Pericardium fibroblast (primary cell): ENCODE measurements around the gene SPAG6. TPM values are rescaled to one million over a fixed set of nuclear protein-coding genes. Genes with fewer than 3 reads are reported as not detected.

Source experiments
- total RNA-seq: library from RNA; depleted of rRNA; stranded (reverse); fragments of >200 nt; gene quantifications from 2 replicates; pipeline ENCODE4 v1.2.3, GENCODE V29; 2015

The SPAG6 gene
- not detected in 2 replicates for total RNA-seq

DNA sequence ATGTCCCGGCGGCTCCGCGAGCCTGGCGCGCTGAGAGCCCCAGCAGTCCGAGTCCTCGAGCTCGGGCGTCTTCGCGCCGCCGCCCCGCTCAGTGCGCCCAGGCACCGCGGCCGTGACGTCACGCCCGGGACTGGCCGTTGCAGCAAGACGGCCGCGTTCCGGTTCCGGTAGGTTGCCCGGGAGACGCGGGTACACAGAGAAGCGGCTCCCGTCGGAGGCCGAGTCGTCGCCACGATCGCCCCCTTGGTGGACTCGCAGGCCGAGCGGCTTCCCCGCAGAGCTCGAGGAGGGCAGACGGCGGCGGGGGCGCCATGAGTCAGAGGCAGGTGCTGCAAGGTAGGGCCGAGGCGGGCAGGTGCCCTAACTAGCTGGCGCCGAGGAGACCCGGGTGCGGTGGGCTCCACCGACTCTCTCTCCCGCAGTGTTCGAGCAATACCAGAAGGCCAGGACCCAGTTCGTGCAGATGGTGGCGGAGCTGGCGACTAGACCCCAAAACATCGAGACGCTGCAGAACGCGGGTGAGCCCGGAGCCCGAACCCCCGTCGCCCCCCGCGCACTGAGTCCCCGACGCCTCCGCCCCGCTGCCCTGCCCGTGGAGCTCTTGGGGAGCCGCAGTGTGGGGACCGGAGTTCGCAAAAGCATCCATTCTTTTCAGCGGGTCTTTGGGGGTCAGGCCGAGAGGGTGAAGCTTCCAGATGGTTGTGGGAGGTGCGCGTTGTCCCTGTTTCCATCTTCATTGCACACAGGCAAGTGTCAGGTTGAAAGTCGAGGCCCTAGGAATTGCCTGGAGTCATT lies at the start of gene SPAG6:
Gene SPAG6, plus strand, starts transcription at position 196 of the 795 bp plus-strand sequence. Its CDS starts 116 bp downstream, at position 312.

GRCh38 chr10:22316286-22317075 lies 28.8 kb upstream of the SPAG6 start, which contains the start of gene COMMD3:
TSS of gene COMMD3 (plus strand) at chr10:22316388. CDS start at chr10:22316418, 30 bp downstream.

GRCh38 chr10:22320591-22321155 lies 24.6 kb upstream of the SPAG6 start, which contains the start of gene BMI1:
TSS of gene BMI1 (plus strand) at chr10:22321099. CDS start at chr10:22326450, 5,351 bp downstream.

Other genes with a start within 250 kb of the SPAG6 start
- not detected in 2 replicates for gene EBLN1, start 127.5 kb upstream of the SPAG6 start, total RNA-seq
- gene COMMD3, start 29.1 kb upstream of the SPAG6 start, total RNA-seq: 50.6 and 62.2 TPM in 2 replicates
- gene BMI1, start 24.4 kb upstream of the SPAG6 start, total RNA-seq: 30.2 and 35.9 TPM in 2 replicates